OCI-LY7 (cell line): ENCODE measurements around the gene RTN4IP1.

ENCODE experiments used
- CTCF ChIP-seq: fragments of 200-600 bp; sonication (generic); conservative IDR thresholded peaks from 2 replicates; pipeline ENCODE4 v1.5.1; 2014; ENCODE audit warnings: mild to moderate bottlenecking, antibody characterized with exemption, low read length, moderate library complexity, mixed read lengths
- EZH2phosphoT487 ChIP-seq: fragments of 200-600 bp; sonication (generic); IDR thresholded peaks from 2 replicates; pipeline ENCODE4 v1.6.1; 2018; ENCODE audit warnings: low read depth, borderline replicate concordance, mild to moderate bottlenecking, mixed run types, antibody characterized with exemption, low read length, moderate library complexity, mixed read lengths

- TF ChIP-seq CTCF, result no peak
- TF ChIP-seq EZH2phosphoT487, result no peak
These were observed 60.8 kb downstream of the RTN4IP1 start for GRCh38 chr6:106568530-106568929.
